ENCODE results near the gene BRD1.
"Not testable (repeated sequence)": the region's sequence is repeated elsewhere in the genome, so short reads cannot be mapped to it uniquely, and the experiment has no call there.

The BRD1 gene

GRCh38 chr22:49784630-49784971 lies 43.1 kb downstream of the BRD1 start:
- TF ChIP-seq, protein P1, sequence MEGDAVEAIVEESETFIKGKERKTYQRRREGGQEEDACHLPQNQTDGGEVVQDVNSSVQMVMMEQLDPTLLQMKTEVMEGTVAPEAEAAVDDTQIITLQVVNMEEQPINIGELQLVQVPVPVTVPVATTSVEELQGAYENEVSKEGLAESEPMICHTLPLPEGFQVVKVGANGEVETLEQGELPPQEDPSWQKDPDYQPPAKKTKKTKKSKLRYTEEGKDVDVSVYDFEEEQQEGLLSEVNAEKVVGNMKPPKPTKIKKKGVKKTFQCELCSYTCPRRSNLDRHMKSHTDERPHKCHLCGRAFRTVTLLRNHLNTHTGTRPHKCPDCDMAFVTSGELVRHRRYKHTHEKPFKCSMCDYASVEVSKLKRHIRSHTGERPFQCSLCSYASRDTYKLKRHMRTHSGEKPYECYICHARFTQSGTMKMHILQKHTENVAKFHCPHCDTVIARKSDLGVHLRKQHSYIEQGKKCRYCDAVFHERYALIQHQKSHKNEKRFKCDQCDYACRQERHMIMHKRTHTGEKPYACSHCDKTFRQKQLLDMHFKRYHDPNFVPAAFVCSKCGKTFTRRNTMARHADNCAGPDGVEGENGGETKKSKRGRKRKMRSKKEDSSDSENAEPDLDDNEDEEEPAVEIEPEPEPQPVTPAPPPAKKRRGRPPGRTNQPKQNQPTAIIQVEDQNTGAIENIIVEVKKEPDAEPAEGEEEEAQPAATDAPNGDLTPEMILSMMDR (IDR thresholded peaks at IDR 0.05; ENCODE audit: extremely low read depth, insufficient read depth, missing control alignments), result no peak
- no peak for DNase-seq (ENCODE audit: low spot score)
- in situ Hi-C loops (cut with MboI; ENCODE audit: low pct_unique_long_range_greater_than_20kb, low sequenced_read_pairs, unreplicated experiment), result no loop called here

- no peak for DNase-seq (ENCODE audit: low spot score)
- in situ Hi-C loops (cut with MboI; ENCODE audit: low pct_unique_long_range_greater_than_20kb, low sequenced_read_pairs, unreplicated experiment), result no loop called here
- TF ChIP-seq, protein P1 (IDR thresholded peaks at IDR 0.05; ENCODE audit: extremely low read depth, insufficient read depth, missing control alignments), result no peak
These were observed 43.6 kb downstream of the BRD1 start for GRCh38 chr22:49783926-49784629.

DNA sequence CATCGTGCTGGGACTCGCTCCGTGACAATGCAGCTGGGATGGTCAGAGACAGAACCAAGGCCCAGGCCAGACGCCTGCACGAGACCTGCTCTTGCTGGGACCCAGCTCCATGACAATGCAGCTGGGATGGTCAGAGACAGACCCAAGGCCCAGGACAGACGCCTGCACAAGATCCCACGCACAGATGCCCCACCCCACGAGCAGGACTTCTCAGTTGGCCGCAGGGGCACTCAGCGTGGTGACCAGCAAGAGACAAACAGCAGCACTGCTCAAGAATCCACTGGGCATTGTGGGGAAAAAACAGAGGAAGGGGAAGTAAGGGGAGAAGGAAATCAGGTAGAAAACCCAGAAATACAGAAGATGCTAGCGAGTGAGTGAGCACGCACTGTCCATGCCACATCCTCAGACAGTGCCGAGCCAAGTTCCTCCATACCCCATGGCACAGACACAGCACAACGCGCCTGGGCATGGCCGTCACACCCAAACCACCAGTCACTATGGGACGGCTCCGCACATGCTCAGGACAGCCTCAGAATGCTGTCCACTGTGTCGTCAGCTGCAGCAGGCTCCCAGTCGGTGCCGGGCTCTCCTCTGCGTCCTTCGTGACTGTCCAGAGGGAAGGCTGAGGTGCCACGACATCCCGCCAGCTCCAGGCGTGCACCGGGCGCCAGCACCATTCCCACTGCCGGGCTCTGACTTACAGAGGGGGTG lies 44.5 kb downstream of the BRD1 start:
- TF ChIP-seq, protein P1 (IDR thresholded peaks at IDR 0.05; ENCODE audit: extremely low read depth, insufficient read depth, missing control alignments), result no peak
- in situ Hi-C loops (cut with MboI; ENCODE audit: low pct_unique_long_range_greater_than_20kb, low sequenced_read_pairs, unreplicated experiment), result no loop called here
- no peak for DNase-seq (ENCODE audit: low spot score)

GRCh38 chr22:49781886-49782285 lies 45.8 kb downstream of the BRD1 start:
- DNase-seq (ENCODE audit: low spot score); in situ Hi-C loops (cut with MboI; ENCODE audit: low pct_unique_long_range_greater_than_20kb, low sequenced_read_pairs, unreplicated experiment): not testable (repeated sequence)

DNA sequence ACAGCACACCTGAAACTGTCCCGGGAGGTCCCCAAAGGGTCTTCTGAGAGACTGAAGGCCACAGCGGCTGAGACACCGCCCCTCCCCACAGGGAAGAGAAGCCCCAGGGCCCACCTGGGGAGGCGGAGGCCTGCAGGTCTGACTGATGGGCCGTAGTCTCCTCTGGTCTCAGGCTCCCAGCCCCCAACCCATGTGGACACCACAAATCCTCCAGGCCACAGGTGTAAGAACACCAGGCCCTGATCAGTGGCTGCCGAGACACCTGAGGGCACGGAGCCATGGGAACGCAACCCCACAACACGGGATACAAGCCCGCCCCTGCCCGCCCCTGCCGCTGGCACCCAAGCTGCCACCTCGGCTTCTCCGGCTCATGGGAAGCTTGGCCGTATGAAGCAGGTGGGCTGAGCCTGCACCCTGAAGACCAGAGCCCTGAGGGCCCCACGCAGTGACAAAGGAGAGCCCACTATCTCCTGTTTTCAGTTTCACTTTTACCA lies 46.3 kb downstream of the BRD1 start:
- in situ Hi-C loops (cut with MboI; ENCODE audit: low pct_unique_long_range_greater_than_20kb, low sequenced_read_pairs, unreplicated experiment), result no loop called here
- TF ChIP-seq, protein P1 (IDR thresholded peaks at IDR 0.05; ENCODE audit: extremely low read depth, insufficient read depth, missing control alignments), result no peak
- no peak for DNase-seq (ENCODE audit: low spot score)

DNA sequence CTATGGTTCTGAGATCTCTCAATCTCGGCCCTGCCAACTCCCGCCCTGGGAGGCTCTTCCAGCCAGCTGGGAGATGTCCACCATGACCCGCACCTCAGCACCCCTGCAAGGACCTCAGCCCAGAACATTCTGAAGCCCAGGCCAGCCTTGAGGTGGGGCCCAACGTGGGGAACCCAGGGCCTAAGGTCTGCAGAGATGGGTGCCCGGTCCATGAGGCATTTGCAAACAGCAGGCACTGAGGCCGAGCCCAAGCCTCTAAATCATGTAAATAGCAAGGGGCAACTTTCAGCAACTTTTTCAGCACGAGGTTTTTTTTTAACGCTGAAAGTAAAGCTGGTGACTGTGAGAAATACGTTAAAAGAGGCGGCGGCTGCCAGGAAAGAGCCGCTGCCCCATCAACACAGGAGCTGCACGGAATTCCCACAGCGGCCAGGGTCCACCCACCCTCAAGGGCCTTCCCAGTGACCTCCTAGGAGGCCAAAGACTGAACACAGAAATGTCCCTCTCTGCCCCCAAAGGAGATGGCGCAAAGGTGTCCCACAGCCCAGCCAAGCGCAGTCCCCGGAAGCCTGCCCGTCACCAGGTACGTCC lies 46.9 kb downstream of the BRD1 start:
- TF ChIP-seq, protein P1 (IDR thresholded peaks at IDR 0.05; ENCODE audit: extremely low read depth, insufficient read depth, missing control alignments), result no peak
- no peak for DNase-seq (ENCODE audit: low spot score)
- in situ Hi-C loops (cut with MboI; ENCODE audit: low pct_unique_long_range_greater_than_20kb, low sequenced_read_pairs, unreplicated experiment), result no loop called here
